ENCODE results near the gene ACY1. TPM values are rescaled to one million over a fixed set of nuclear protein-coding genes. Genes with fewer than 3 reads are reported as not detected.
"Not testable (repeated sequence)": the region's sequence is repeated elsewhere in the genome, so short reads cannot be mapped to it uniquely, and the experiment has no call there.

ACY1 gene
- total RNA-seq, 2 experiments from 2014 or later: 4.9 TPM

DNA sequence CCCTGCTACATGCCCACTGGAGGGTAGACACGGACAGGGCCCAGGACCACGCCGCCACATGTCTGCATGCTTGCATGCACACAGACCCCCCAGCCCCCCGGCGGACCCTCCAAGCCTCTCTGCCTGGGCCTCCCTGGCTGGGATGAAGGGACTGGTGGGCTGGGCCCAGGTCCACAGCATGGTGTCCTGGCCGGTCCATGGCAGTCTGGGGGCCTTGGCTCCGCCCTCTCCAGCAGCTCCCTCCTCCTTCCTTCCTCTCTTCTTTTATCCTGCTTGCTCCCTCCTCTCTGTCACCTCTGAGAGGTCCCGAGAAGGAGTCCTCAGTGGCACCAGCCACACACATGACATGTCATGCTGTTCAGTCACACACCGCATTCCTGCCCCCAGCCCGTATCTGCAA is 48.6 kb downstream of the ACY1 start:
- no peak for ATAC-seq (ENCODE audit: poor library complexity)
- POLR2A ChIA-PET: no interaction called here
- H3K27me3 Mint-ChIP-seq: no peaks in the 10 kb centered on the region

DNA sequence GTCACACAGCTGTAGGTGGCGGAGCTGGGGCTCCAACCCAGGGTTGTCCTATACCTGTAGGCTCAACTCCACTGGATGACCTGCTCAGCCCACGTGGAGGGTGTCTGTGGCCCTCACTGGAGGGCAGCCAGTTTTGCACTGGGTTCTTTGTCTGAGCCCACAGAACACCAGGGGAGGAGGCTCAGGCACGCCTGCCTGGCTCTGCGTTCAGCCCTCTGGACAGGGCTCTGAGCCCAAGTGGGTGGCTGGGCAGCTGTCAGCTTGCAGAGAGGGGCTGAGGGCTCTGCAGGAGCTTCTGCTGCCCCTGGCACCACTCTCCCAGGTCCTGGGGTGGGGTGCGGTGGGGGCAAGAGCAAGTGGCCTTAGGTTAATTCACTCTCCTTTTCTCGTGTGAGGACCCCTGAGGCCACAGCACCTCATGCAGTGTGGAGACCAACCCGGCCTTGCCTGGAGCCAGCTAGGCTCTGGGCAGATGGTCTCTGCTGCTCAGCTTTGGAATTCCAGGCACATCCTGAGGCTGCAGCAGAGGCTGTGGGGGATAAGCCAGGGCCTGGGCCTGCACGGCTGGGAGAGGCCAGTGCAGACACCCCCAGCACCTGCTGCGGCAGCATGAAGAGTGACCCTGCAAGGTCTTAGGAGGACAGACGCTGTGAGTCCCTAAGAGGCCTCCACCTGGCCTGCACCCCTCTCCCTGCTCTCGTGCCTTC is 49.5 kb downstream of the ACY1 start:
- Histone ChIP-seq H3K4me3 (ENCODE audit: low read length) (no peak overlapping the region), H3K36me3 (ENCODE audit: insufficient read depth, low read length) (no peaks in the 10 kb centered on the region), H3K27ac (ENCODE audit: low read depth in 1 of 2, low read length in 2 of 2) (no peak overlapping the region), H3K9me3 (ENCODE audit: control insufficient read depth in 1 of 2, insufficient read depth in 1 of 2, low read length in 2 of 2) (no peaks in the 10 kb centered on the region), H3K4me1 (ENCODE audit: insufficient read depth, low read length) (no peaks in the 10 kb centered on the region), H3K27me3 (ENCODE audit: control insufficient read depth in 1 of 2, insufficient read depth in 2 of 2, low read length in 2 of 2) (no peaks in the 10 kb centered on the region)
- TF ChIP-seq, protein P1, sequence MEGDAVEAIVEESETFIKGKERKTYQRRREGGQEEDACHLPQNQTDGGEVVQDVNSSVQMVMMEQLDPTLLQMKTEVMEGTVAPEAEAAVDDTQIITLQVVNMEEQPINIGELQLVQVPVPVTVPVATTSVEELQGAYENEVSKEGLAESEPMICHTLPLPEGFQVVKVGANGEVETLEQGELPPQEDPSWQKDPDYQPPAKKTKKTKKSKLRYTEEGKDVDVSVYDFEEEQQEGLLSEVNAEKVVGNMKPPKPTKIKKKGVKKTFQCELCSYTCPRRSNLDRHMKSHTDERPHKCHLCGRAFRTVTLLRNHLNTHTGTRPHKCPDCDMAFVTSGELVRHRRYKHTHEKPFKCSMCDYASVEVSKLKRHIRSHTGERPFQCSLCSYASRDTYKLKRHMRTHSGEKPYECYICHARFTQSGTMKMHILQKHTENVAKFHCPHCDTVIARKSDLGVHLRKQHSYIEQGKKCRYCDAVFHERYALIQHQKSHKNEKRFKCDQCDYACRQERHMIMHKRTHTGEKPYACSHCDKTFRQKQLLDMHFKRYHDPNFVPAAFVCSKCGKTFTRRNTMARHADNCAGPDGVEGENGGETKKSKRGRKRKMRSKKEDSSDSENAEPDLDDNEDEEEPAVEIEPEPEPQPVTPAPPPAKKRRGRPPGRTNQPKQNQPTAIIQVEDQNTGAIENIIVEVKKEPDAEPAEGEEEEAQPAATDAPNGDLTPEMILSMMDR (IDR thresholded peaks at IDR 0.05): no peak
- no peaks in the 10 kb centered on the region for H3K27me3 Mint-ChIP-seq
- ChIA-PET CTCF (no interaction called here), POLR2A (no interaction called here)
- DNase-seq (no peak), ATAC-seq (ENCODE audit: poor library complexity) (no peak)
- no peaks in the 10 kb centered on the region for H3K9me3 Mint-ChIP-seq
- no peak overlapping the region for H3K4me3 Mint-ChIP-seq
- intact Hi-C loops (cut with DNase I, micrococcal nuclease): no loop called here
- H3K36me3 Mint-ChIP-seq (ENCODE audit: low read depth): no peaks in the 10 kb centered on the region
- H3K4me1 Mint-ChIP-seq (ENCODE audit: low read depth): no peaks in the 10 kb centered on the region
- no peak overlapping the region for H3K27ac Mint-ChIP-seq

More for the DNA sequence above, 48.6 kb downstream of the ACY1 start:
- TF ChIP-seq, protein P1 (IDR thresholded peaks at IDR 0.05): no peak
- Mint-ChIP-seq H3K36me3 (ENCODE audit: low read depth) (no peaks in the 10 kb centered on the region), H3K9me3 (no peaks in the 10 kb centered on the region), H3K4me1 (ENCODE audit: low read depth) (no peaks in the 10 kb centered on the region), H3K4me3 (no peak overlapping the region), H3K27ac (no peak overlapping the region)
- intact Hi-C loops (cut with DNase I, micrococcal nuclease): no loop called here
- CTCF ChIA-PET: no interaction called here
- Histone ChIP-seq H3K4me3 (ENCODE audit: low read length) (no peak overlapping the region), H3K27me3 (ENCODE audit: control insufficient read depth in 1 of 2, insufficient read depth in 2 of 2, low read length in 2 of 2) (no peaks in the 10 kb centered on the region), H3K4me1 (ENCODE audit: insufficient read depth, low read length) (no peaks in the 10 kb centered on the region), H3K27ac (ENCODE audit: low read depth in 1 of 2, low read length in 2 of 2) (no peak overlapping the region), H3K9me3 (ENCODE audit: control insufficient read depth in 1 of 2, insufficient read depth in 1 of 2, low read length in 2 of 2) (no peaks in the 10 kb centered on the region), H3K36me3 (ENCODE audit: insufficient read depth, low read length) (no peaks in the 10 kb centered on the region)
- DNase-seq: no peak

DNA sequence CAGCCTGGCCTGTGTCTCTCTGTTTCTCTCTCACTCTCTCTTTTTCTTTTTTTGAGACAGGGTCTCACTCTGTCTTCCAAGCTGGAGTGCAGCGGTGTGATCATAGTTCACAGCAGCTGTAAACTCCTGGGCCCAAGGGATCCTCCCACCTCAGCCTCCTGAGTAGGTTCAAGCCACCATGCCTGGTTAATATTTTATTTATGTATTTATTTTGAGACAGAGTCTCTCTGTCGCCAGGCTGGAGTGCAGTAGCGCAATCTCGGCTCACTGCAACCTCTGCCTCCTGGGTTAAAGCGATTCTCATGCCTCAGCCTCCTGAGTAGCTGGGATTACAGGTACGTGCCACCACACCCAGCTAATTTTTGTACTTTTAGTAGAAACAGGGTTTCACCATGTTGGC is 50.4 kb downstream of the ACY1 start:
- H3K4me3 Mint-ChIP-seq; H3K4me1 ChIP-seq (ENCODE audit: insufficient read depth, low read length); H3K4me3 ChIP-seq (ENCODE audit: low read length); H3K27me3 Mint-ChIP-seq; H3K36me3 Mint-ChIP-seq (ENCODE audit: low read depth); H3K36me3 ChIP-seq (ENCODE audit: insufficient read depth, low read length); intact Hi-C loops (cut with DNase I, micrococcal nuclease); CTCF ChIA-PET; H3K27ac Mint-ChIP-seq; H3K27me3 ChIP-seq (ENCODE audit: control insufficient read depth in 1 of 2, insufficient read depth in 2 of 2, low read length in 2 of 2); H3K9me3 ChIP-seq (ENCODE audit: control insufficient read depth in 1 of 2, insufficient read depth in 1 of 2, low read length in 2 of 2); POLR2A ChIA-PET; ATAC-seq (ENCODE audit: poor library complexity); H3K27ac ChIP-seq (ENCODE audit: low read depth in 1 of 2, low read length in 2 of 2); H3K4me1 Mint-ChIP-seq (ENCODE audit: low read depth); H3K9me3 Mint-ChIP-seq; DNase-seq: not testable (repeated sequence)

DNA sequence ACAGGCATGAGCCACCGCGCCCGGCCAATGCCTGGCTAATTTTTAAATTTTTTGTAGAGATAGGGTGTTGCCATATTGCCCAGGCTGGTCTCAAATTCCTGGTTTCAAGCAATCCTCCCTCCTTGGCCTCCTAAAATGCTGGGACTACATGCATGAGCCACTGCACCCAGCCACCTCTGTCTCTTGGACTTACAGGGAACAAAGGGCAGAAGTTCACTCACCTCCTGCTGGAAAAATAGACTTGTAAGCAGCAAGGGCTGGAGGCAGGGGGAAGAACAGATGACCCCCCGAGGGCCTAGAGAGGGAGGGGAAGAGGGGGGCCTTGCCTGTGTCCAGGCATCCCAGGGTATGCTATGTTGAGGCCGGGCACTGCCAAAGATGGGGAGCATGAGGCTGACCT is 50.9 kb downstream of the ACY1 start:
- Mint-ChIP-seq H3K36me3 (ENCODE audit: low read depth) (no peaks in the 10 kb centered on the region), H3K27ac (no peak overlapping the region), H3K4me1 (ENCODE audit: low read depth) (no peaks in the 10 kb centered on the region), H3K9me3 (no peaks in the 10 kb centered on the region), H3K4me3 (no peak overlapping the region), H3K27me3 (no peaks in the 10 kb centered on the region)
- ATAC-seq (ENCODE audit: poor library complexity) (no peak), DNase-seq (no peak)
- ChIA-PET POLR2A (no interaction called here), CTCF (no interaction called here)
- Histone ChIP-seq H3K36me3 (ENCODE audit: insufficient read depth, low read length) (no peaks in the 10 kb centered on the region), H3K4me3 (ENCODE audit: low read length) (no peak overlapping the region), H3K27me3 (ENCODE audit: control insufficient read depth in 1 of 2, insufficient read depth in 2 of 2, low read length in 2 of 2) (no peaks in the 10 kb centered on the region), H3K27ac (ENCODE audit: low read depth in 1 of 2, low read length in 2 of 2) (no peak overlapping the region), H3K4me1 (ENCODE audit: insufficient read depth, low read length) (no peaks in the 10 kb centered on the region), H3K9me3 (ENCODE audit: control insufficient read depth in 1 of 2, insufficient read depth in 1 of 2, low read length in 2 of 2) (no peaks in the 10 kb centered on the region)
- intact Hi-C loops (cut with DNase I, micrococcal nuclease): no loop called here
- TF ChIP-seq, protein P1 (IDR thresholded peaks at IDR 0.05): no peak
